GM10847 (cell line): ENCODE measurements around the gene EXT2.

Experiments used
- POLR2A ChIP-seq: IDR thresholded peaks from 2 replicates; pipeline ENCODE4 v1.6.1; 2011; ENCODE audit not compliant: insufficient read length; ENCODE audit errors: extremely low read depth

EXT2 gene

GRCh38 chr11:44112091-44112821, 16.8 kb downstream of the EXT2 start:
- no peak for TF ChIP-seq POLR2A

GRCh38 chr11:44113018-44113417, 17.5 kb downstream of the EXT2 start:
- TF ChIP-seq POLR2A = no peak

- no peak for TF ChIP-seq POLR2A
Observed at GRCh38 chr11:44113572-44113971, 18.1 kb downstream of the EXT2 start.

- TF ChIP-seq POLR2A = no peak
Observed at GRCh38 chr11:44116234-44116830, 20.9 kb downstream of the EXT2 start.

- TF ChIP-seq POLR2A = no peak
Observed at GRCh38 chr11:44120169-44120568, 24.7 kb downstream of the EXT2 start.

DNA sequence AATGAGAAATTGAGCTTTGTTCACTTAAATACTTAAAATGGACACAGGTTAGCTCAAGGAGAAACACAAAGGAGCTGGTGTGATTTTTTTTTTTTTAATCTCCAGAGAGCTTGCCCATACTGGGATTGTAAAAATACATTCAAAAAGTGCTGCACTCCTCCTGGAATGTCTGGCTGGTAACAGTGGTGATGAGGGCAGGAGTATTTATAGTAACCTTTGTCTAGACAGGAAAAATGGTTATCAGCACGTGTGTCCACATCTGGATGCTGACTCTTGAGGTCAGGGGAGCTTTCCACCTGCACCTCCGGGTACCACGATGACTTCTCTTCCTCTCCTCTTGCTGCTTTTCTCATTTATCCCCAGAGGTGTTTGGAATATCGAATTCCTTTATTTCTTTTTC, 30.1 kb downstream of the EXT2 start:
- no peak for TF ChIP-seq POLR2A

GRCh38 chr11:44126304-44126703, 30.8 kb downstream of the EXT2 start:
- no peak for TF ChIP-seq POLR2A

DNA sequence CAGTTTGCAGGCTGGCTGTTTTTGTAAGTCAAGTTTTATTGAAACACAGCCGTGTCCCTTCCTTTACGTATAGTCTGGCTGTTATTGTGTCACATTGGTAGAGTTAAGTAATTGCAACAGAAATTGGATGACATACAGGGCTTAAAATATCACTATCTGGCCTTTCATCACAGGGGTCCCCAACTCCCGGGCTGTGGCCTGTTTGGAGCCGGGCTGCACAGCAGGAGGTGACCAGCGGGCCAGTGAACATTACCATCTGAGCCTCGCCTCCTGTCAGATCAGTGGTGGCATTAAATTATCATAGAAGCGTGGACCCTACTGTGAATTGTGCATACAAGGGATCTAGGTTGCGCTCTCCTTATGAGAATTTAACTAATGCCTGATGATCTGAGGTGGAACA, 31.7 kb downstream of the EXT2 start:
- no peak for TF ChIP-seq POLR2A

DNA sequence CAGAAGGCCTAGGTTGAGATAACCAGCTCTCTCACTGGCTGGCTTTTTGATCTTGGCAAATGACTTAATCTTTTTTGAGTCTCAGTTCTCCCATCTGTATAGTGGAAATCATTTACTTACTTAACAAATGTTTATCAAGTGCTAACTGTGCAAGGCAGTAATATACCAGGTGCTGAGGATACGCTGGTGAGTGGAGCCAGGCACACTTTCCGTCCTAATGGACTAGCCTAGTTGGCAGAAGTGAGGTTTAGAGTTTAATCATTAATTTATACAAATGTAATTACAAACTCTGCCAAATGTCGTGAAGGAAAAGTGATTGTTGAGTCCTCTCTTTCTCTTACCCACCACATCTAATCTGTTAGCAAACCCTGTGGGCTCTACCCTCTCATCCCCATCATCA, 33.3 kb downstream of the EXT2 start:
- TF ChIP-seq POLR2A = no peak

DNA sequence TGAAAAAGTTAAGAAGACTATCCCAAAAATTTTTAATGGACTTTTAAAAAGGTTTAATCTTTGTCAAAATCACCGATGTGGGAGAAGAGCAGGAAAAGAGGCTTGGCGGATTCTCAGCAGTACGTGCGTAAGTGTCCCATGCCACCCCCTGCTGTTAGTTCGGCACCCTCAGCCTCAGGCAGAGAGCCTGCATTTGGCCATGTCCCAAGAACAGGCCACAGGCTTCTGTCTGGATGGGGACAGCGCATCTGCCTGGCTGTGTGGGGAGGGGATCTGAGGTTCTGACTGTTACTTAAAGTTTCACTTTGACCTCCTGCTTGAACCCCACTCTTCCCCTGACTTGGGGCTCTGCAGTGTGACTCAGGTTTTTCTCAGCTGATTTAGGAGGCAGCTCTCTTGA, 35.3 kb downstream of the EXT2 start:
- TF ChIP-seq POLR2A = no peak

GRCh38 chr11:44133335-44133946, 38.0 kb downstream of the EXT2 start:
- TF ChIP-seq POLR2A = no peak

- no peak for TF ChIP-seq POLR2A
Observed at GRCh38 chr11:44134625-44135024, 39.1 kb downstream of the EXT2 start.

- TF ChIP-seq POLR2A = no peak
Observed at GRCh38 chr11:44136176-44136945, 40.9 kb downstream of the EXT2 start.

DNA sequence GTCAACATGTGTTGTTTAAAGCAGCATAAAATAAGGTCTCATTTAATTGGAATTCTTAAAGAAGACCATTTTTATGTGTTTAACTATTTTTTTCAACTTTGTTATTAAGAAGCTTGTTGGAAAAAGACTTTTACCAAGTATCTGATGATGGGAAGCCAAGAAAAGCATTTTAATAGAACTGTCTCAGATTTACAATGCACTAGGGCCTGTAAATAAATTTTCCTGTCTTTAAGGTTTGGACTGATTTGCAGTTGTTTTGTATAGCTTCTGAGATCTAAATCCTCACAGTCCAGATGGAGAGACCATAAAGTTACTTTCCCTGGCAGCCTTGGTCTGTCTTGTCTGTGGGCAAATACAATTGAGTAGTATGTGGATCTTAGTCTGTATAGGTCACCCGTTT, 41.6 kb downstream of the EXT2 start:
- TF ChIP-seq POLR2A = no peak

DNA sequence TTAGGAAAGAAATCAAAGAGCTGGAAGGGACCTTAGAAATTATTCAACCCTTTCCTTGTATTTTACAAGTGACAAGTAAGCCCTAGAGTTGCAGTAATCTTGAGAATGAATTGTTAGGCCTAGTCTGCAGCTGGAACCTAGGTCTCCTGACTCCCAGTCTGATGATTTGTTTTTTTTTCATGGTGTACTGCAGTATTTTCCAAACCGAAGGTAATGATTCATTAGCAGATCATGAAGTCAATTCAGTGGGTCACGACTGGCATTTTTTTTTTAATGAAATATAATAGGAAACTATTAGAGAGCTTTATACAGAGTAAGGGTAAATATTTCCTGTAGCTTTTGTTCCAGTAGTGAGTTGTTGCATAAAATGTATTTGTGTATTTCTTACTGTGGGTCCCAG, 42.8 kb downstream of the EXT2 start:
- TF ChIP-seq POLR2A = no peak

DNA sequence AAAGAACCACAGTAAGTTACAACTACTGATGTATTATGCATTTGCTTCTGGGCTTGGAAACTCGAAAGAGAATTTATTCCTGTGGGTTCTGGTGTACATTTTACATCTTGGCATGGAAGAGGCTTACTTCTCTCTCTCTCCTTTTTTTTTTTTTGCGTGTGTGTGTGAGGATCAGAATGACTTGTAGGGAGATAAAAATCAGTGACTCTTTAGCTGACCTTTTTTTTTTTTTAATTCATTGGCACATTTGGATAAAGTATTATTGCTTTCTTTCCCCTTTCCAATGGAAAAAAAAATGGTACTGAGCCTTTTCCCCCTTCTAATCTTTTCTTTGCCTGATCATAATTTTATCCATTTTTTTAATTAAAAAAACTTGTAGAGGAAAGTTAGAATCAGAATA, 43.5 kb downstream of the EXT2 start:
- no peak for TF ChIP-seq POLR2A
